Left lung (tissue), 10 donors: Measurements from ENCODE around the gene MTRFR. TPM values are rescaled to one million over a fixed set of nuclear protein-coding genes. Genes with fewer than 3 reads are reported as not detected.
A peak's percentile ranks its signal among the peaks of the same experiment; 100 is the strongest.
"Not testable (repeated sequence)": the region's sequence is repeated elsewhere in the genome, so short reads cannot be mapped to it uniquely, and the experiment has no call there.

ENCODE experiments used
- ATAC-seq: fragments of 200-7000 bp; cut with Tn5 transposase; one replicate; pipeline ENCODE4 v1.9.1; 2020; ENCODE audit warnings: moderate library complexity
- DNase-seq, 4 donors: peaks; one replicate each; pipeline ENCODE4 v3.0.0-alpha.2; 2013 to 2020
- H3K27ac ChIP-seq, 2 donors: fragments of 200-600 bp; sonication (generic) in 1 of 2; one replicate each; pipeline versions ENCODE4 v1.5.0 to v1.8.0; 2020 to 2021
- H3K27me3 ChIP-seq, 2 donors: fragments of 200-600 bp; sonication (generic) in 1 of 2; one replicate each; pipeline versions ENCODE4 v1.5.0 to v1.8.0; 2020 to 2021
- H3K36me3 ChIP-seq, 2 donors: fragments of 200-600 bp; sonication (generic) in 1 of 2; one replicate each; pipeline versions ENCODE4 v1.5.0 to v1.8.0; 2020 to 2021
- H3K4me1 ChIP-seq, 2 donors: fragments of 200-600 bp; one replicate each; pipeline ENCODE4 v1.8.0; 2021
- H3K4me3 ChIP-seq, 2 donors: fragments of 200-600 bp; sonication (generic) in 1 of 2; one replicate each; pipeline versions ENCODE4 v1.5.0 to v1.8.0; 2020 to 2021; ENCODE audit warnings: mild to moderate bottlenecking in 1 of 2
- H3K9me3 ChIP-seq, 2 donors: fragments of 200-600 bp; sonication (generic) in 1 of 2; one replicate each; pipeline versions ENCODE4 v1.5.0 to v1.8.0; 2020 to 2021
- intact Hi-C, 2 donors: fragments of 100-400 bp; cut with DNase I; formaldehyde crosslinking; loops; one replicate each; pipeline versions ENCODE4 v1.11.2 to v1.14.2; 2022
- polyA plus RNA-seq, 6 donors: library from polyadenylated mRNA; unstranded; fragments of 120-200 nt; gene quantifications; one replicate each; pipeline ENCODE4 v1.2.1, GENCODE V29; 2013; ENCODE audit not compliant: insufficient read length in 6 of 6
- total RNA-seq, 2 donors: library from RNA; stranded (reverse); fragmentation: NEBNext Ultra II Directional; extraction: Animal tissue kit (Norgen Biotek cat#: 25700); gene quantifications; one replicate each; pipeline ENCODE4 v1.2.1, GENCODE V29; 2021
- TF ChIP-seq, protein P1 (sequence below), 2 donors: fragments of 200-600 bp; sonication (generic) in 1 of 2; IDR thresholded peaks; one replicate each; pipeline versions ENCODE4 v1.5.0 to v1.8.0; 2021; ENCODE audit warnings: antibody characterized with exemption in 2 of 2
- donor health status: DM: no; HTN: yes; CAD: no.
- donor health status: DM: no; HTN: no; CAD: no.

MTRFR gene
- total and polyA plus RNA-seq, 8 donors = 13.2 to 28.5 (median 25.9) TPM

DNA sequence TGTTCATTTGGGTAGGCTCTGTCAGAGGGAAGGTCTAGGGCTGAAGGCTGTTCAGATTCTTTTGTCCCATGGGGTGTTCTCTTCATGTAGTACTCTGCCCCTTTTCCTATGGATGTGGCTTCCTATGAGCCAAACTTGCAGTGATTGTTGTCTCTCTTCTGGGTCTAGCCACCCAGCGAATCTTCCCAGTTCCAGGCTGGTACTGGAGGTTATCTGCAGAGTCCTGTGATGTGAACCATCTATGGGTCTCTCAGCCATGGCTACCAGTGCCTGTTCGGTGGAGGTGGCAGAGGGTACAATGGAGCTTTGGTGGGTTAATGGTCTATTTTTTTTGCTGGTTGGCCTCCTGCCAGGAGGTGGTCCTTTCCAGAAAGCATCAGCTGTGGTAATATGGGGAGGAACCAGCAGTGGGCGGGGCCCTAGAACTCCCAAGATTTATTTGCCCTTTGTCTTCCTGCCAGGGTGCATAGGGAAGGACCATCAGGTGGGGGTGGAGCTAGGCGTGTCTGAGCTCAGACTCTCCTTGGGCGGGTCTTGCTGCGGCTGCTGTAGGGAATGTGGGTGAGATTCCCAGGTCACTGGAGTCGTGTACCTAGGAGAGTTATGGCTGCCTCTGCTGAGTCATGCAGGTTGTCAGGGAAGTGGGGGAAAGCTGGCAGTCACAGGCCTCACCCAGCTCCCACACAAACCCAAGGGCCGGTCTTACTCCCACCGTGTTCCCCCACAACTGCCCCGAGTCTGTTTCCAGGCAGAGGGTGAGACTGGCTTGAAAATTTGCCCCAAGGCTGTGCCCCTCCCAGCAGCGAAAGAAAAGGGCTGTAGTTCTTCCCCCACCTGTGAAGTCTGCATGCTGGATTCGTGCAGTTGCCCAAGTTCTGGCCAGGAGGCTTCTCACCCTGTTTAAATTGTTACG is 17.5 kb downstream of the MTRFR start:
- Histone ChIP-seq H3K9me3 (no peaks in the 10 kb centered on the region), H3K4me1 (peaks cover 0 to 10% of the 10 kb centered on the region in 2 donors), H3K36me3 (peaks cover 0 to 35% of the 10 kb centered on the region in 2 donors), H3K27ac (peak overlapping the region; percentile 63 to 65), H3K4me3 (no peak overlapping the region), H3K27me3 (no peaks in the 10 kb centered on the region)
- intact Hi-C loops = no loop called here
- DNase-seq (peak in 2 of 4 donors; percentile 77 to 78), ATAC-seq (peak; percentile 82)
- TF ChIP-seq, protein P1, sequence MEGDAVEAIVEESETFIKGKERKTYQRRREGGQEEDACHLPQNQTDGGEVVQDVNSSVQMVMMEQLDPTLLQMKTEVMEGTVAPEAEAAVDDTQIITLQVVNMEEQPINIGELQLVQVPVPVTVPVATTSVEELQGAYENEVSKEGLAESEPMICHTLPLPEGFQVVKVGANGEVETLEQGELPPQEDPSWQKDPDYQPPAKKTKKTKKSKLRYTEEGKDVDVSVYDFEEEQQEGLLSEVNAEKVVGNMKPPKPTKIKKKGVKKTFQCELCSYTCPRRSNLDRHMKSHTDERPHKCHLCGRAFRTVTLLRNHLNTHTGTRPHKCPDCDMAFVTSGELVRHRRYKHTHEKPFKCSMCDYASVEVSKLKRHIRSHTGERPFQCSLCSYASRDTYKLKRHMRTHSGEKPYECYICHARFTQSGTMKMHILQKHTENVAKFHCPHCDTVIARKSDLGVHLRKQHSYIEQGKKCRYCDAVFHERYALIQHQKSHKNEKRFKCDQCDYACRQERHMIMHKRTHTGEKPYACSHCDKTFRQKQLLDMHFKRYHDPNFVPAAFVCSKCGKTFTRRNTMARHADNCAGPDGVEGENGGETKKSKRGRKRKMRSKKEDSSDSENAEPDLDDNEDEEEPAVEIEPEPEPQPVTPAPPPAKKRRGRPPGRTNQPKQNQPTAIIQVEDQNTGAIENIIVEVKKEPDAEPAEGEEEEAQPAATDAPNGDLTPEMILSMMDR (IDR thresholded peaks at IDR 0.05) = no peak

DNA sequence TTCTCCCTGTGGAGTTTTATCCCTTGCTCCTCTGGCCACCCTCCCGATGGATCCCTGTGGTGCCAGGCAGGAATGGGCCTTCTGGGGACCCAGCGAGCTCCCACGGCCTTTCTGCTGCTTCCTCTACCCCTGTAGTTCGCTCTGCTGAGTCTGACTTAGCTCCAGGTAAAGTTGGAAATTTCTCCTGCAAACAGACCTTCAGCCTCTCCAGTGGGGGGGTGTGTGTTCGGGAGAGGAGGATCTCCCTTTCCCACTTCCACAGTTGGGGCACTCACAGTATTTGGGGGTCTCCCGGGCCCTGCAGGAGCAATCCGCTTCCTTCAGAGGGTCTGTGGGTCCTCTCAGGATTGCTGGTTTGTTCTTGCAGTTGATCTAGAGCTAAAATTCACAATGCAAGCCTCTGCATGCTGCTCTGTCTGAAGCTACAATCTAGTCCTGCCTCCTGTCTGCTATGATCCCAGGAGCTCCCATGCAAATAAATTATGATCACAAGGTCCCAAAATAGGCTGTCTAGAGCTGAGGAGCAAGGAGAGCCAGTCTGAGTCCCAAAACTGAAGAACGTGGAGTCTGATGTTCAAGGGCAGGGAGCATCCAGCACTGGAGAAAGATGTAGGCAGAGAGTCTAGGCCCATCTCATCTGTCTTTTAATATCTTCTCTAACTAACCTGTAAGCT is 18.3 kb downstream of the MTRFR start:
- Histone ChIP-seq H3K27me3 (no peaks in the 10 kb centered on the region), H3K4me1 (peaks cover 0 to 10% of the 10 kb centered on the region in 2 donors), H3K27ac (peak overlapping the region; percentile 63 to 65), H3K4me3 (no peak overlapping the region), H3K36me3 (peaks cover 0 to 43% of the 10 kb centered on the region in 2 donors), H3K9me3 (no peaks in the 10 kb centered on the region)
- intact Hi-C loops = no loop called here
- DNase-seq (peak in 1 of 4 donors; percentile 10), ATAC-seq (no peak)
- TF ChIP-seq, protein P1 (IDR thresholded peaks at IDR 0.05) = no peak

DNA sequence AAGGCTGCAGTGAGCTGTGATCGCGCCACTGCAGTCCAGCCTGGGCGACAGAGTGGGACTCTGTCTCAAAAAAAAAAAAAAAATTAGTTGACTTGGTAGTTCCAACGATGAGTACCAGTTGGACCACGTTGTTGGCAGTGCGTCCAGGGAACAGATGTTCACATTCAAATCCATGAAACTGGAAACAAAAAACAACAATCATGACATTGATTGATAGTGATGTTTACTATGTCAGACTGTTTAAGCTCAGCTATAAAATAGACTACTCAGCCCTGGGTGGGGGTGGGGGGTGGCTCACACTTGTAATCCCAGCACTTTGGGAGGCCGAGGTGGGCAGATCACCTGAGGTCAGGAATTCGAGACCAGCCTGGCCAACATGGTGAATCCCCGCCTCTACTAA is 19.1 kb downstream of the MTRFR start:
- Histone ChIP-seq H3K4me1 (peaks cover 0 to 10% of the 10 kb centered on the region in 2 donors), H3K36me3 (peaks cover 0 to 51% of the 10 kb centered on the region in 2 donors)
- DNase-seq, H3K27ac ChIP-seq, intact Hi-C loops, H3K9me3 ChIP-seq, H3K4me3 ChIP-seq, ATAC-seq, H3K27me3 ChIP-seq: not testable (repeated sequence)

DNA sequence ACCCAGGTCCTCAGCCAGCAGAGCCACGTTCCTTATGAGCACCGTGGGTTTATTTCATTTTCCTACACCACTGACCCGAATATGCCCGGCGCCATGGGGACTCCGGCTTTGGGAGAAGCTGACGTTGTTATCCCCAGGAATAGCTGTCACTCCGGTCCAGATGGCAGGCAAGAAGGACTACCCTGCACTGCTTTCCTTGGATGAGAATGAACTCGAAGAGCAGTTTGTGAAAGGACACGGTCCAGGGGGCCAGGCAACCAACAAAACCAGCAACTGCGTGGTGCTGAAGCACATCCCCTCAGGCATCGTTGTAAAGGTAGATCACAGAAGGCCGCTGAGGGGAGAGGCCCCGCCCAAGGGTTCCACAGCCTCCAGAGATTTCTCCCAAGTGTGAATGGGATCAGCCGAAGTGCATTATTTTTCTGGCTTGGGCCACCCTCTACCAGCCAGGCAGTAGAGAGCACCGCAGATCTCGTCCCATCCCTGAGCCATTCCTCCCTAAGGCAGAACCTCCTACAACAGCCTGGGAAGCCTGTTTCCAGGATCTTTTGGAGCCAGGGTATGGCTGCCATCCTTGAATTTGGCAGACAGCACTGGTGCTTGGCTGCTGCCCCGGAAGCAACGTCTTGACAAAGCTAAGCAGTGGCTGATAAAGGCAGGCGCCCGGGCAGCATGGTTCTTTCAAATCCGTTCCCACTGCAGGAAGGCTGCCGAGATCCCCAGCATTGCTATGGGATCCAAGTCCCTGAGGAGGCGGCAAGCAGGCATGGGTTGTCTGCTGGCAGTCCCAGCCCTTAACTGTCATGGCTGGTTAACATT is 20.6 kb downstream of the MTRFR start:
- TF ChIP-seq, protein P1 (IDR thresholded peaks at IDR 0.05) = no peak
- no peaks in the 10 kb centered on the region for H3K27me3 ChIP-seq
- no peak for ATAC-seq
- H3K27ac ChIP-seq = no peak overlapping the region
- no peaks in the 10 kb centered on the region for H3K9me3 ChIP-seq
- H3K4me3 ChIP-seq = no peak overlapping the region
- H3K36me3 ChIP-seq = peaks cover 0 to 59% of the 10 kb centered on the region in 2 donors
- peaks cover 0 to 10% of the 10 kb centered on the region in 2 donors for H3K4me1 ChIP-seq
- DNase-seq = peak in 1 of 4 donors; percentile 41
- intact Hi-C loops = no loop called here

DNA sequence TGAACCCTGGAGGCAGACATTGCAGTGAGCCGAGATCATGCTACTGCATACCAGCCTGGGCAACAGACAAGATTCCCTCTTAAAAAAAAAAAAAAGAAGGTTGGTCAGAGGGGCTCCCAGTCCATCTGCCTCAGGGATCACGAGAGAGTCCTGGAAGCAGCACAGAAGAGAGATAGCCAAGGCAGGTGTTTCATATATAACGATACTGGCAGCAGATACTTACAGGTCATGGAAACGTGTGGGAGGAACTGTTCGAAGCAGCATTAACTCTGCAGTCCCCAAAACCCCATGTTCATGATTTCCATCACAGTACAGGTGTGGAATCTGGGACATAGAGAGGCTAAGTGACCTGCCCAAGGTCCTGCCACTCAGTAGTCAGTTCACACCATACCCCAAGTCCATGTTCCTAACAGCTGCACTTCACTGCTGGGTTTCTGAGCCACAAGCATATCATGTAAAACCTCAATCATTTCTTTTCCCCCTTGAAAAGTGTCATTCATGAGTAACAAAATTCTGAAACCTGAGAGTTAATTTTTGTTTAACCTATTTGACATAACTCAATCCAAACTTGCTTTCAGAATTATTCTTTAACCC is 21.7 kb downstream of the MTRFR start:
- DNase-seq (no peak), ATAC-seq (no peak)
- intact Hi-C loops = no loop called here
- no peaks in the 10 kb centered on the region for H3K9me3 ChIP-seq
- no peak overlapping the region for H3K4me3 ChIP-seq
- H3K36me3 ChIP-seq = peaks cover 0 to 64% of the 10 kb centered on the region in 2 donors
- TF ChIP-seq, protein P1 (IDR thresholded peaks at IDR 0.05) = no peak
- no peak overlapping the region for H3K27ac ChIP-seq
- peaks cover 0 to 10% of the 10 kb centered on the region in 2 donors for H3K4me1 ChIP-seq
- H3K27me3 ChIP-seq = no peaks in the 10 kb centered on the region
